ENCODE measurements around the gene LRRC14B. TPM values are rescaled to one million over a fixed set of nuclear protein-coding genes. Genes with fewer than 3 reads are reported as not detected.

The LRRC14B gene
- not detected in 2 replicates for total RNA-seq

GRCh38 chr5:191036-191948 is at the start of gene LRRC14B:
LRRC14B (plus strand) TSS chr5:191495; CDS start chr5:191539, 44 bp downstream.

DNA sequence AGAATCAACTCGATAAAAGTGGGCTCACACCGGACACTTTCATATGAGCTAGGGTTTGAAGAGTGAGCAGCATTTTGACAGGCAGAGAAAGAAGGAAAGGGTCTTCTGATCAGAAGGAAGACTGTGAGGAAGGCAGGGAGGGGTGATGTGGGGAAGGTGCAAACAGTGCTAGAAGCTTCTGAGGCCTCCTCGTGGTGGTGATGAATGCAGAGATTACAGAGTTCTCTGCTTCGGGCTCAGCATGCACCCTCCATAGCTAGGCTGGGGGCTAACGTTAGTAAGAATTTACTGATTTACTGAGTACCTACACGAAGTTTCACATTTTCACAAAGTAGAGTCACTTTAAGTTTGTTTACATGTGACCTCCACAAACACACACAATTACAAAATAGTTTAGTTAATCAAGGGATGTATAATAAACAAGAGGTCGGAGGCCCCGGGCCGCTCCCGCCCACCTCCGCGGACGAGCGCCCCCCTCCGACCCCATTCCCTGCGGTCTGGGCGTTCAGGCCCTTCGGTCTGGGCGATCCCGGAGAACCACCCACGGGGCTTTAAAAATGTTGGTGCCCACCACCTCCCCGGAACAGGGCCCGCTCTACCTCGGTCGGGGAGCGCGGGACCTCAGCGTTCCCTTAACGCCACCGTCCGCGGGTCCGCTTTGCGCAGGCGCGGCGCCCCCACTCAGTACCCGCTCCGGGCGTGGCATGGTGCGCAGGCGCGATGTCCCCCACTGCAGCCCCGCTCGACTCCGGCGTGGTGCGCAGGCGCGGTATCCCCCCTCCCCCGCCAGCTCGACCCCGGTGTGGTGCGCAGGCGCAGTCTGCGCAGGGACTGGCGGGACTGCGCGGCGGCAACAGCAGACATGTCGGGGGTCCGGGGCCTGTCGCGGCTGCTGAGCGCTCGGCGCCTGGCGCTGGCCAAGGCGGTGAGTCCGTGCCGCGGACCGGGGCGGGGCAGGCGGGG is 26.5 kb downstream of the LRRC14B start, which contains the start of the genes CCDC127 and SDHA:
Gene CCDC127, minus strand, starts transcription at position 660 of the 963 bp plus-strand sequence. CDS start 1,304 bp downstream, outside the sequence.
Gene SDHA, plus strand, starts transcription at position 827 of the 963 bp plus-strand sequence. Its CDS starts 36 bp downstream, at position 863.

Other genes with a start within 250 kb of the LRRC14B start
- 0.49 and 0.51 TPM in 2 replicates for gene PLEKHG4B, start 99.3 kb upstream of the LRRC14B start, total RNA-seq
- gene CCDC127, start 26.7 kb downstream of the LRRC14B start, total RNA-seq, result 2.6 and 5.6 TPM in 2 replicates
- 73.8 and 77.4 TPM in 2 replicates for gene SDHA, start 26.8 kb downstream of the LRRC14B start, total RNA-seq
- gene PDCD6, start 80.2 kb downstream of the LRRC14B start, total RNA-seq, result 93.4 and 106 TPM in 2 replicates
- 0.33 and 0.63 TPM in 2 replicates for gene AHRR, start 130.2 kb downstream of the LRRC14B start, total RNA-seq